Measurements from ENCODE around the gene OST4.

Gene OST4

DNA sequence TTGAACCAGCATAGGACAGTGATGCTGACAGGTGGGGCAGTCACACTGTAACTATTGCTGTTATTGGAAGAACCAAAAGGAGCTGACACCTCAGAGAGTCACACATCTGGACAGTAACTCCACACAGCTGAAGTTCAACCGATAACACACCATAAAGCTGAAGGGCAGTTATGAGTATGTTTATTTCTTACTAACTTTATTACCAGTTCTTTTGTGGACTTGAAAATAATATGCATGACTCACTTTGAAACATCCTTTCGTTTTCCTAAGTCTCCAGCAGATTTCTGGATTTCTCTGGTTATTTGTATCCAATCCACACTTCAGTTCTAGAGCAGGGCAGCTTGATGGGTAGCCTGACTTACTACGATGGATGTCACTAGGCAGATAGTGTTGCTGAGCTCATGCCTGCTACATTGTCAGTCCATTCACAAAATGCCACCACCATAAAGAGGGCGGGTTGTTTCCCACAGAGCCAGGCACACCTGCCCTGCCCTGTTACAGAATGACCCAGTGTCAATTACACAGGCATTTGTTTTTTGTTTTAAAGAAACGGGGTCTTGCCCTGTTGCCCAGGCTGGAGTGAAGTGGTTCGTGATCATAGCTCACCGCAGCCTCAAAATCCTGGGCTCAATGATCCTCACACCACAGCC is 28.3 kb downstream of the OST4 start:
- H2AFZ ChIP-seq (ENCODE audit: low read length), result no peak overlapping the region
- no peaks in the 10 kb centered on the region for H4K20me1 ChIP-seq (ENCODE audit: insufficient read depth, low read length)
- H3K27ac ChIP-seq (ENCODE audit: low read length), result no peak overlapping the region
- no peaks in the 10 kb centered on the region for H3K4me1 ChIP-seq (ENCODE audit: low read length)
- H3K9me3 ChIP-seq (replicated peaks; ENCODE audit: insufficient read depth, low read length), result no peaks in the 10 kb centered on the region
- H3K36me3 ChIP-seq (replicated peaks; ENCODE audit: insufficient read depth, low read length), result peaks cover 4% of the 10 kb centered on the region; the same call in 1 of the 2 replicates
- DNase-seq, result no peak
- H3K9ac ChIP-seq (ENCODE audit: low read length), result no peak overlapping the region
- TF ChIP-seq, protein P1, sequence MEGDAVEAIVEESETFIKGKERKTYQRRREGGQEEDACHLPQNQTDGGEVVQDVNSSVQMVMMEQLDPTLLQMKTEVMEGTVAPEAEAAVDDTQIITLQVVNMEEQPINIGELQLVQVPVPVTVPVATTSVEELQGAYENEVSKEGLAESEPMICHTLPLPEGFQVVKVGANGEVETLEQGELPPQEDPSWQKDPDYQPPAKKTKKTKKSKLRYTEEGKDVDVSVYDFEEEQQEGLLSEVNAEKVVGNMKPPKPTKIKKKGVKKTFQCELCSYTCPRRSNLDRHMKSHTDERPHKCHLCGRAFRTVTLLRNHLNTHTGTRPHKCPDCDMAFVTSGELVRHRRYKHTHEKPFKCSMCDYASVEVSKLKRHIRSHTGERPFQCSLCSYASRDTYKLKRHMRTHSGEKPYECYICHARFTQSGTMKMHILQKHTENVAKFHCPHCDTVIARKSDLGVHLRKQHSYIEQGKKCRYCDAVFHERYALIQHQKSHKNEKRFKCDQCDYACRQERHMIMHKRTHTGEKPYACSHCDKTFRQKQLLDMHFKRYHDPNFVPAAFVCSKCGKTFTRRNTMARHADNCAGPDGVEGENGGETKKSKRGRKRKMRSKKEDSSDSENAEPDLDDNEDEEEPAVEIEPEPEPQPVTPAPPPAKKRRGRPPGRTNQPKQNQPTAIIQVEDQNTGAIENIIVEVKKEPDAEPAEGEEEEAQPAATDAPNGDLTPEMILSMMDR (IDR thresholded peaks at IDR 0.05; ENCODE audit: low read length), result no peak
- TF ChIP-seq EZH2 (optimal IDR thresholded peaks at IDR 0.05; ENCODE audit: low read depth, low read length), result no peak
- no peak for TF ChIP-seq EZH2phosphoT487 (IDR thresholded peaks at IDR 0.05; ENCODE audit: low read length)
- no peaks in the 10 kb centered on the region for H3K27me3 ChIP-seq (replicated peaks; ENCODE audit: insufficient read depth, low read length)
- H3K4me3 ChIP-seq (ENCODE audit: low read length), result no peak overlapping the region
- H3K9me2 ChIP-seq (replicated peaks; ENCODE audit: insufficient read depth, low read length), result no peaks in the 10 kb centered on the region
- H3F3A ChIP-seq (ENCODE audit: insufficient read depth, low read length), result 0 out of 2 replicates have a peak, but pooled peaks cover 6% of the 10 kb centered on the region
- H3K79me2 ChIP-seq (ENCODE audit: low read length), result no peaks in the 10 kb centered on the region
- no peak overlapping the region for H3K4me2 ChIP-seq (ENCODE audit: low read depth, low read length)

DNA sequence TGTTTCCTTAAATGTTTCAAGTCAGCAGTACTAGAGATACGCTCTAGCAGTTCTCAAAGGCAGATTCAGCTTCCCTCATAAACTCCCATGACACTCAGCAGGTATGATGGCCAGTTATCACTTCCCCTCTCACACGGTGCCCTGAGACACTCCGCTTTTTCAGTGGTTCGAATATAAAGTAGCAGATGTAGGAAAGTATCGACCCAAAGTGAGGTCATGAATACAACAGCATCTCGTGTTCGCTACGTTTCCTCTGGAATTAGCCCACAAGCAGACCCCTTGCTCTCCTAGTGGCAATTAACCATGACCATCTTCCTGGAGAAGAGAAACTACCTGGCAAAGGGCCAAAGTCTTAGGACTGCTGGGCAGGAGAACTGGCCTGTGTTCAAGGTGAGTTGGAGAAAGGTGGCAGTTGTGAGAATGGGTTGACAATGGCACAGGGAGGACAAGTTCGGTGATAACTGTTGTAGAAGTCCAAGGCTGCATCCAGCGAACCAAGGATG is 29.2 kb downstream of the OST4 start:
- H3K4me1 ChIP-seq (ENCODE audit: low read length), result no peaks in the 10 kb centered on the region
- H3K9ac ChIP-seq (ENCODE audit: low read length), result no peak overlapping the region
- H3K36me3 ChIP-seq (replicated peaks; ENCODE audit: insufficient read depth, low read length), result peaks cover 10% of the 10 kb centered on the region
- H3K79me2 ChIP-seq (ENCODE audit: low read length), result peaks cover 3% of the 10 kb centered on the region; the same call in 1 of the 2 replicates
- H3K4me2 ChIP-seq (ENCODE audit: low read depth, low read length), result no peak overlapping the region
- H3K27ac ChIP-seq (ENCODE audit: low read length), result no peak overlapping the region
- DNase-seq, result no peak
- no peaks in the 10 kb centered on the region for H4K20me1 ChIP-seq (ENCODE audit: insufficient read depth, low read length)
- no peak overlapping the region for H2AFZ ChIP-seq (ENCODE audit: low read length)
- TF ChIP-seq EZH2phosphoT487 (IDR thresholded peaks at IDR 0.05; ENCODE audit: low read length) (no peak), EZH2 (optimal IDR thresholded peaks at IDR 0.05; ENCODE audit: low read depth, low read length) (no peak)
- TF ChIP-seq, protein P1 (IDR thresholded peaks at IDR 0.05; ENCODE audit: low read length), result no peak
- no peaks in the 10 kb centered on the region for H3K9me2 ChIP-seq (replicated peaks; ENCODE audit: insufficient read depth, low read length)
- no peaks in the 10 kb centered on the region for H3K9me3 ChIP-seq (replicated peaks; ENCODE audit: insufficient read depth, low read length)
- H3K27me3 ChIP-seq (replicated peaks; ENCODE audit: insufficient read depth, low read length), result no peaks in the 10 kb centered on the region
- no peak overlapping the region for H3K4me3 ChIP-seq (ENCODE audit: low read length)
- 0 out of 2 replicates have a peak, but pooled peaks cover under 1% of the 10 kb centered on the region for H3F3A ChIP-seq (ENCODE audit: insufficient read depth, low read length)

DNA sequence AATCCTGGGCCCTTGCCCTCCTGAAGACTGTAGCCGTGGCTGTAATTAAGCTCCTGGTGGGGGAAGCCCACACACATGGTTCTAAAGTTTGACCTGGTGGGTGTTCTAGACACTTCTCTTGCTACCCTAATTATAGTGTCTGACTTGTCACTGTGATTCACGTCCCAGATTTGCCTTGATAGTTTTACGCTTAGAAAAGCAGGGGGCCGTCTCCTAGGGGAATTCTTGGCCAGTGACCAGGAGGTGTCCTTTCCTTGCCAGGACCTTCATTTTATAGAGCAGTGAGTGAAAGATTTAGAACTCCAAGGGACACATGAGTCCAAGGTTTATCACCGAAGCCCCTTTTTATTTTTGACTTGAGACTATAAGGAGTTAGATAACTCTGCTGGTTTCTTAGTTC is 29.7 kb downstream of the OST4 start:
- H3K4me1 ChIP-seq (ENCODE audit: low read length), result no peaks in the 10 kb centered on the region
- H3K9ac ChIP-seq (ENCODE audit: low read length), result no peak overlapping the region
- no peak overlapping the region for H2AFZ ChIP-seq (ENCODE audit: low read length)
- no peaks in the 10 kb centered on the region for H3F3A ChIP-seq (ENCODE audit: insufficient read depth, low read length)
- H3K27ac ChIP-seq (ENCODE audit: low read length), result no peak overlapping the region
- H3K4me2 ChIP-seq (ENCODE audit: low read depth, low read length), result no peak overlapping the region
- no peaks in the 10 kb centered on the region for H3K9me3 ChIP-seq (replicated peaks; ENCODE audit: insufficient read depth, low read length)
- peaks cover 11% of the 10 kb centered on the region for H3K36me3 ChIP-seq (replicated peaks; ENCODE audit: insufficient read depth, low read length)
- TF ChIP-seq EZH2phosphoT487 (IDR thresholded peaks at IDR 0.05; ENCODE audit: low read length) (no peak), EZH2 (optimal IDR thresholded peaks at IDR 0.05; ENCODE audit: low read depth, low read length) (no peak)
- TF ChIP-seq, protein P1 (IDR thresholded peaks at IDR 0.05; ENCODE audit: low read length), result no peak
- DNase-seq, result no peak
- H4K20me1 ChIP-seq (ENCODE audit: insufficient read depth, low read length), result no peaks in the 10 kb centered on the region
- peaks cover 3% of the 10 kb centered on the region for H3K79me2 ChIP-seq (ENCODE audit: low read length)
- no peaks in the 10 kb centered on the region for H3K27me3 ChIP-seq (replicated peaks; ENCODE audit: insufficient read depth, low read length)
- H3K4me3 ChIP-seq (ENCODE audit: low read length), result no peak overlapping the region
- no peaks in the 10 kb centered on the region for H3K9me2 ChIP-seq (replicated peaks; ENCODE audit: insufficient read depth, low read length)
